Measurements from ENCODE around the gene TSHZ1. TPM values are rescaled to one million over a fixed set of nuclear protein-coding genes. Genes with fewer than 3 reads are reported as not detected.

Gene TSHZ1
- total RNA-seq, 2 donors from 2014 or later, result 1.1 to 1.7 TPM

- H3K27ac ChIP-seq (ENCODE audit: low read depth, low read length), result no peak overlapping the region
- no peak for TF ChIP-seq CTCF (conservative IDR thresholded peaks at IDR 0.05)
- Mint-ChIP-seq H3K36me3 (ENCODE audit: low read depth) (no peaks in the 10 kb centered on the region), H3K4me3 (peak overlapping the region; percentile 79), H3K27me3 (ENCODE audit: insufficient read depth) (peaks cover 75% of the 10 kb centered on the region), H3K27ac (no peak overlapping the region), H3K9me3 (no peaks in the 10 kb centered on the region), H3K4me1 (peaks cover 46% of the 10 kb centered on the region)
- no peaks in the 10 kb centered on the region for H3K36me3 ChIP-seq (ENCODE audit: control insufficient read depth, insufficient read depth, low read length)
- no peaks in the 10 kb centered on the region for H3K9me3 ChIP-seq (ENCODE audit: control insufficient read depth, low read length)
- 3 to 4% methylated on average over 23 to 26 of the region's 26 CpGs for WGBS, 2 experiments (ENCODE audit: insufficient coverage in 1 of 2, insufficient read length in 1 of 2)
- peak overlapping the region; percentile 79 for H3K4me3 ChIP-seq (ENCODE audit: low read length)
- peaks cover 74% of the 10 kb centered on the region for H3K27me3 ChIP-seq (ENCODE audit: control insufficient read depth, insufficient read depth, low read length, poor library complexity, severe bottlenecking)
- H3K4me1 ChIP-seq (ENCODE audit: control insufficient read depth, insufficient read depth, low read length), result peaks cover 7% of the 10 kb centered on the region
- no peak for DNase-seq
- no peak overlapping the region for H3K9ac ChIP-seq (ENCODE audit: extremely low read depth, low read length, poor library complexity, severe bottlenecking)
Observed at GRCh38 chr18:75207310-75208154, 3.1 kb upstream of the TSHZ1 start.

- DNase-seq, result peak; percentile 82
- H3K27ac ChIP-seq (ENCODE audit: low read depth, low read length), result no peak overlapping the region
- peak overlapping the region; percentile 79 for H3K4me3 ChIP-seq (ENCODE audit: low read length)
- peaks cover 75% of the 10 kb centered on the region for H3K27me3 Mint-ChIP-seq (ENCODE audit: insufficient read depth)
- H3K4me1 ChIP-seq (ENCODE audit: control insufficient read depth, insufficient read depth, low read length), result peaks cover 7% of the 10 kb centered on the region
- H3K4me3 Mint-ChIP-seq, result peak overlapping the region; percentile 79
- WGBS, 2 experiments (ENCODE audit: insufficient coverage in 1 of 2, insufficient read length in 1 of 2), result 0% methylated on average over 21 to 57 of the region's 65 CpGs
- no peaks in the 10 kb centered on the region for H3K36me3 ChIP-seq (ENCODE audit: control insufficient read depth, insufficient read depth, low read length)
- TF ChIP-seq CTCF (conservative IDR thresholded peaks at IDR 0.05), result peak; percentile 21
- H3K36me3 Mint-ChIP-seq (ENCODE audit: low read depth), result no peaks in the 10 kb centered on the region
- no peak overlapping the region for H3K27ac Mint-ChIP-seq
- H3K27me3 ChIP-seq (ENCODE audit: control insufficient read depth, insufficient read depth, low read length, poor library complexity, severe bottlenecking), result peaks cover 74% of the 10 kb centered on the region
- peaks cover 46% of the 10 kb centered on the region for H3K4me1 Mint-ChIP-seq
- no peaks in the 10 kb centered on the region for H3K9me3 ChIP-seq (ENCODE audit: control insufficient read depth, low read length)
- H3K9ac ChIP-seq (ENCODE audit: extremely low read depth, low read length, poor library complexity, severe bottlenecking), result peak overlapping the region; percentile 25
- no peaks in the 10 kb centered on the region for H3K9me3 Mint-ChIP-seq
Observed at GRCh38 chr18:75208155-75208835, 2.3 kb upstream of the TSHZ1 start.

GRCh38 chr18:75208836-75209128 is 1.8 kb upstream of the TSHZ1 start:
- Mint-ChIP-seq H3K4me1 (peaks cover 46% of the 10 kb centered on the region), H3K27ac (no peak overlapping the region), H3K4me3 (peak overlapping the region; percentile 79), H3K36me3 (ENCODE audit: low read depth) (no peaks in the 10 kb centered on the region), H3K27me3 (ENCODE audit: insufficient read depth) (peaks cover 75% of the 10 kb centered on the region), H3K9me3 (no peaks in the 10 kb centered on the region)
- peak overlapping the region; percentile 79 for H3K4me3 ChIP-seq (ENCODE audit: low read length)
- no peaks in the 10 kb centered on the region for H3K36me3 ChIP-seq (ENCODE audit: control insufficient read depth, insufficient read depth, low read length)
- peaks cover 74% of the 10 kb centered on the region for H3K27me3 ChIP-seq (ENCODE audit: control insufficient read depth, insufficient read depth, low read length, poor library complexity, severe bottlenecking)
- no peak overlapping the region for H3K27ac ChIP-seq (ENCODE audit: low read depth, low read length)
- DNase-seq, result peak; percentile 75
- H3K9me3 ChIP-seq (ENCODE audit: control insufficient read depth, low read length), result no peaks in the 10 kb centered on the region
- no peak for TF ChIP-seq CTCF (conservative IDR thresholded peaks at IDR 0.05)
- H3K4me1 ChIP-seq (ENCODE audit: control insufficient read depth, insufficient read depth, low read length), result peaks cover 7% of the 10 kb centered on the region
- 0% methylated on average over 5 to 34 of the region's 34 CpGs for WGBS, 2 experiments (ENCODE audit: insufficient coverage in 1 of 2, insufficient read length in 1 of 2)
- peak overlapping the region; percentile 25 for H3K9ac ChIP-seq (ENCODE audit: extremely low read depth, low read length, poor library complexity, severe bottlenecking)
